C1 segment of cervical spinal cord (tissue), 14 donors: ENCODE data around the gene CALCOCO2.
"Not testable (repeated sequence)": the region's sequence is repeated elsewhere in the genome, so short reads cannot be mapped to it uniquely, and the experiment has no call there.

Source experiments
- DNase-seq, 14 donors: peaks; one replicate each; lab custom pipeline; 2025; lab: John Stamatoyannopoulos, UW

CALCOCO2 gene, protein sequence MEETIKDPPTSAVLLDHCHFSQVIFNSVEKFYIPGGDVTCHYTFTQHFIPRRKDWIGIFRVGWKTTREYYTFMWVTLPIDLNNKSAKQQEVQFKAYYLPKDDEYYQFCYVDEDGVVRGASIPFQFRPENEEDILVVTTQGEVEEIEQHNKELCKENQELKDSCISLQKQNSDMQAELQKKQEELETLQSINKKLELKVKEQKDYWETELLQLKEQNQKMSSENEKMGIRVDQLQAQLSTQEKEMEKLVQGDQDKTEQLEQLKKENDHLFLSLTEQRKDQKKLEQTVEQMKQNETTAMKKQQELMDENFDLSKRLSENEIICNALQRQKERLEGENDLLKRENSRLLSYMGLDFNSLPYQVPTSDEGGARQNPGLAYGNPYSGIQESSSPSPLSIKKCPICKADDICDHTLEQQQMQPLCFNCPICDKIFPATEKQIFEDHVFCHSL

DNA sequence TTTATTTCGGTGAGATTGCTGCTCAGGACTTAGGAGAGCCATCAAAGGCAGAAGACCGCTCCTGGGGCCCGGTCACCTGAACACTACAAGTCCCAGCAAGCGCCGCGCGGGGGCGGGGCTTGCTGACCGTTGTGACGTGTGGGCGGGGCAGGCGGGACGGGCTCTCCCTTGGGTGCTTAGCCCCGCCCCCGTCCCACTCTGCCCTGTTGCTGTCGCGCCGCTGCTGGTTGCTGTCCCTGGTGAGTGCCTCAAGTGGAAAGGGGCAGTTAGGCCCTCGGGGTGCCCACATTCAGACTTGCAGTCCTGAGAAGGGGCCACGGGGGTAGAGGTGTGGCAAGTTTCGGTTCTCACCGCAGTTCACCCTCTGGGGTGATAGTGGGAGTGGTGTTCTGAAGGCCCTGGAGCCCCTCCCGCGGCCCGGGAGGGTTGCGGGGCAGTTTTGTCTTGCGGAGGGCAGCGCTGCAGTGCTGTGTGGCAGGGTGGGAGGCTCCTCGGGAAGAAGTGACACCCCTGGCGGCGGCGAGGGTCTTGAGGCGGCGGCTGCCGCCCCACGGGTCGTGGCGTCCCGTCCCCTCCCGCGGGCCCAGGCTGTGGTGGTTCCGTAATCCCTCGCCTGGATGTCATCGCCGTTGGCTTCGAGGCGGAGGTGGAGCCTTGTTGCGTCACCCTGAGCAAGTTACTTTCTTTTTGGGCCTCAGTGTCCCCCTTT, at the start of gene CALCOCO2:
CALCOCO2 (plus strand) TSS at position 196 of the 709 bp plus-strand sequence. CDS start 10,673 bp downstream, outside the sequence.
- peak; percentile 63 to 92 (median 84) for DNase-seq

- DNase-seq, result no peak
These were observed 43.0 kb upstream of the CALCOCO2 start for GRCh38 chr17:48787828-48788227.

- DNase-seq, result no peak
These were observed 40.2 kb upstream of the CALCOCO2 start for GRCh38 chr17:48790607-48791127.

- DNase-seq, result peak in 5 of 14 donors; percentile 6 to 36 (median 20)
These were observed 39.5 kb upstream of the CALCOCO2 start for GRCh38 chr17:48791128-48792032.

DNA sequence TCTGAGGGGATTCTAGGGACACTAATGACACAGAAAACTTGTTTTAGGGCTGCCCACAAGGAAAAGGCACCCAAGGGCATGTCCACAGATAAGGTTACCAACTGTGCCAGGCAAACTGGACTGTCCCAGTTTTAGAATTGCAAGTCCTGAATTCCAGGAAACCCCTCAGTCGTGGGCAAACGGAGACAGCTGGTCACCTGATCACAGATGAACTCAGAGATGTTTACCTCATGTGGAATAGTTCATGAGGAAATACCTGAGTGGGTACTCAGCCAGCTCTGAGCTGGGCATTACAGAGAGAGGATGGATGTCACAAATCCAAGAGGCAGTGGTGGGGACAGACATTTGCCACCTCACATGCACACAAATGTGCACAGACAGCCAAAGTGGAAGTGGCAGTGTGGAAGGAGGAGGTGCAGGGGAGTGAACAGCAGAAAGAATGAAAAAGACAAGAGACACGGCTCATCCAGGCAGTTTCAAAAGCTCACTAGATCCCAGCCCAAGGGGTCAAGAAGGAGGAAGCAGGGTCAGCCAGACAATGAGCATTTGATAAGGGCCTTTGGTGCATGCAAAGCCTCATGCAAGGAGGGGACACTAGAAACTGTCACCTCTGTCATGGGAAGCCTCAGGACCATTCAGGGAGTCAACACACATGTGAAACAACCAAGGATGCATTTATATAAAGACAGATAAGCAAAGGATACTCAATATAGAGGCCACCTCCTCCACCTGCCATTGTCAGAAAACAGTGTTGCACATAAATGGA, 38.6 kb upstream of the CALCOCO2 start:
- no peak for DNase-seq

GRCh38 chr17:48795444-48796162, 35.2 kb upstream of the CALCOCO2 start:
- DNase-seq, result no peak

GRCh38 chr17:48796163-48796522, 34.7 kb upstream of the CALCOCO2 start:
- DNase-seq, result not testable (repeated sequence)

- DNase-seq, result no peak
These were observed 31.6 kb upstream of the CALCOCO2 start for GRCh38 chr17:48799069-48799723.

DNA sequence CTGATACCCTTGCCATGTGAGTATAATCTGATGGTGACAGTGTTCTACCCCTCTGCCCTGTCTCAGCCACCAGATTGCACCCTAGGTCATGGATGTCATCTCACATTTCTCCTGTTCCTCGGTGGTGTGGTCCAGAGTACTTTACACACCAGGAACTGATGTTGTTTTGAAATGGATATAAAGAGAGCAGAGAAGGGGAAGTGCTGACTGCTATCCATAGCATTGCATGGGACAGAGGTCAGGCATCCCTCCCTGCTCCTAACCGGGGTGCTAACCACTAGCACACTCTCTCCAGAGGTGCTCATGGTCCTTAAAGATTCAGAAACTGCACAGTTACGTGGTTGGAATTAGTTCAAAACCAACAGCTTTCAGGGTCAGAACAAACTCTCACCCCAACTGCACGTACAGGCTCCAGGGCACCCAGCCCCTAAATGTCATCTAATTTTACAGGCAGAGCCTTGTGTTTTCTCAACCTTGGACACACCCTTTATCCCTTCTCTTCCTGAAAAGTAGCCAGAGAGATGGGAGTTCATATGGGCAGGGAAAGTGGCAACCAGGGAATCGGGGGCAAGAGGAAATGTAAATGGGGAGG, 30.1 kb upstream of the CALCOCO2 start:
- no peak for DNase-seq

GRCh38 chr17:48804936-48805411, 25.9 kb upstream of the CALCOCO2 start:
- peak in 9 of 14 donors; percentile 9 to 67 (median 30) for DNase-seq

- no peak for DNase-seq
These were observed 21.7 kb upstream of the CALCOCO2 start for GRCh38 chr17:48809182-48809581.

GRCh38 chr17:48812001-48812400, 18.8 kb upstream of the CALCOCO2 start:
- DNase-seq, result no peak

- DNase-seq, result peak in 6 of 14 donors; percentile 1 to 19 (median 6)
These were observed 16.3 kb upstream of the CALCOCO2 start for GRCh38 chr17:48814504-48814903.

DNA sequence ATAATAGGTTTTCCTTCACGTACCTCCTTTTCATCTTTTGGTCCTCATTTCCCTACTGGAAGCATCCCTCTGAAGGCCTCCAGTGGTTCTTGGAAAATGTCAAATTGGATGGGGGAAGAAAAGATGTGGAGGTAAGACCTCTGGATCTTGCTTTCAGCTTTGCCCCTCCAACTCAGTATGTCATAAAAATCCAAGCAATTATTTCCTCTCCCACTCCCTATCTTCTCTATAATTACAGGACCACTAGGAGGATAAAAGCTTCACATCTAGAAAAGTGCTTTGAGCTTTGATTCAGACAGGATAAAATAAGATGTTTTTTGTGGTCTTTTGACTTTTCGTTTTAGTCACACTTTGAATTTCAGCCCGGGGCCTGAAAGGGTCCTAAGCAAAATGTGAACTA, 15.5 kb upstream of the CALCOCO2 start:
- no peak for DNase-seq

GRCh38 chr17:48816438-48816773, 14.4 kb upstream of the CALCOCO2 start:
- DNase-seq, result no peak

- DNase-seq, result peak in 9 of 14 donors; percentile 6 to 73 (median 35)
These were observed 13.9 kb upstream of the CALCOCO2 start, which contains the start of gene TTLL6 for GRCh38 chr17:48816774-48817590. TTLL6 (minus strand) TSS chr17:48817229; CDS start chr17:48817072, 157 bp downstream.

DNA sequence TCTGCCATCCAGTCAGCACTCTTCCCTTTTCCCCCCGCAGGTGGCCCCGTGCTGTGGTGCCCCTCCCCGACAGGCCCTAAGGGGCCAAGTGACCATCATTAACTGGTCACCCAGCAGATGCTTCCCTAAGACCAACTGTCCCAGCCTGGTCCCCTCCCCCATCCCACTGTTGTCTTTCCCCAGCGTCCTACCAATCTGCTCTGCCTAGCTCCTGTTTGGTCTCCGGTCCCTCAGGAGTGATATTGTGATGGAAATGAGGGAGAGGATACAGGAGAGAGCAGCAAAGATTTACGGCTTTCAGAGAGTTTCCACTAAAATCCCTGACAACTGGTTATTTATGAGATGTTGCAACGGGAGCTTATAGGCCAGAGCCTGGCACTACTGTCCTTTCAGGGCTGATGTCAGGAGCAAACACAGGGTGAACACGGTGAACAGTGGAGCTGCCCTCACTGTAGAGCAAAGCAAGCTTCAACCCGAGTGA, 12.4 kb upstream of the CALCOCO2 start:
- no peak for DNase-seq

DNA sequence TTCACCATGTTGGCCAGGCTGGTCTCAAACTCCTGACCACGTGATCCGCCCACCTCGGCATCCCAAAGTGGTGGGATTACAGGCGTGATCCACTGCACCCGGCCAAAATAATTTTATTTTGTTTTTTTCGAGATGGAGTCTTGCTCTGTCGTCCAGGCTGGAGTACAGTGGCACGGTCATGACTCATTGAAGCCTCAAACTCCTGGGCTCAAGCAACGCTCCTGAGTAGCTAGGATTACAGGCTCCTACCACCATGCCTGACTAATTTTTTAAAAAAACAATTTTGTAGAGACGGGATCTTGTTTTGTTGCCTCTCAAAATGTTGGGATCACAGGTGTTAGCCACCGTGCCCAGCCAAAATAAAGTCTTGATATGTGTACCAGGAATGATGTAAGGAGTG, 11.4 kb upstream of the CALCOCO2 start:
- no peak for DNase-seq
